ENCODE results near the gene ZCCHC10.

DNA sequence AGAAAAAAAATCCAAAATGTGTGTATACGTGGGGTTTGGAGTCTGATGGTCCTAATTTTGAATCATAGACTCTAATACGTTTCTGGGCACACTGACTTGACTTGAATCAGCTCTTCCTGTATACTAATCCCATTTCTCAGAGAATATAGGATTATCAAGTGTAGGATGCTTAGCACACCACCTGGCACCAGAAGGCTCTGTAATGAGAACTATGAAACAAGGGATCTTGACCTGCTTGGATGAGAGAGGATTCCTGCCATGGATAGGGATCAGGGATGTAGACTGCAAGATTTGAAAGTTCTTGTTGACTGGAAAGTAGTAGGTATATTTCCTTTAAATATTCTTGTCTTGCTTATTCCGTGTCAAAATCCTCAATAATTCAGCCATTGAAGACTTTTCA is 33.3 kb upstream of the ZCCHC10 start:
- TF ChIP-seq POLR2A (IDR thresholded peaks at IDR 0.05; ENCODE audit: low read length), result no peak
- no peak for TF ChIP-seq GATA1 (IDR thresholded peaks at IDR 0.05; ENCODE audit: low read depth, low read length)

All from erythroblast (primary cell).